Fibroblast of pulmonary artery (primary cell): ENCODE results near the gene IL17RD.

Source experiments
- DNase-seq: peaks from one replicate; pipeline ENCODE4 v3.0.0-alpha.2; 2010; ENCODE audit warnings: low read depth
- H3K4me3 ChIP-seq: replicated peaks from 2 replicates; pipeline ENCODE4 v1.5.1; 2011; ENCODE audit warnings: low read depth, mild to moderate bottlenecking, control low read depth, low read length, moderate library complexity
- CTCF ChIP-seq: IDR thresholded peaks from 2 replicates; pipeline ENCODE4 v1.5.1; 2011; ENCODE audit warnings: mild to moderate bottlenecking, control low read depth, low read length, inconsistent platforms; ENCODE audit errors: missing control alignments

The IL17RD gene

DNA sequence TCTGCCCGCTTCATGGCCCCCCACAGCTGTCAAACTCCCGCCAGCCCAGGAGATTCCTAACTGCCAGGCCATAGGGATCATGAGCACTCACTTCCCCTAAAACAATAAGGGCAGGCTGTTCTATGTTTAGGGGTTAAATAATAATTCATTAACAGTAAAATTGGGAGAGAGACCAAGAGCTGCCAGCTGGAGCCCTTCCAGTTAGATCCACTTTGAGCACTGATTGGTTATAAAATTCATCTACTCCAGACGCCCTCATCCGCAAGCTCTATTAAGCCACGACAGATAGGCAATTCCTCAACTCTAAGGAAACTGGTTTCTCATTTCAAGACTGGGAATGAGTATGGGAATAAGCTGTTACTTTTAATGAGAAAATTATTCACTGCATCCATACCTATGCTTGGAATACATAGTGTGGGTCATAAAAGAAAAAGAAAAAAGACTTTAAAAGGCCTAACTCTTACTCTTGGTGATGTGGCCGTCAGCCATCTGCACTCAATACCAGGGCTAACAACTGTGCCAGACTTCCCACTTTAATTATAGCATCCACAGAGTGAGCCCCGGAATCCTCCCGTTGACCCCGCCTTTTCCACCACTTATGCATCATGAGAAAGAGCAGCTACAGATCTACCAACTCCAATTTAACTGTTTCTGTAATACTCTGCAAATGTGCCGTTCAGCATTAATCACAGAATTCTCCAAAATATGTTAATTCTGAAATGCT lies 44.5 kb downstream of the IL17RD start:
- no peak for DNase-seq
- no peak for TF ChIP-seq CTCF

DNA sequence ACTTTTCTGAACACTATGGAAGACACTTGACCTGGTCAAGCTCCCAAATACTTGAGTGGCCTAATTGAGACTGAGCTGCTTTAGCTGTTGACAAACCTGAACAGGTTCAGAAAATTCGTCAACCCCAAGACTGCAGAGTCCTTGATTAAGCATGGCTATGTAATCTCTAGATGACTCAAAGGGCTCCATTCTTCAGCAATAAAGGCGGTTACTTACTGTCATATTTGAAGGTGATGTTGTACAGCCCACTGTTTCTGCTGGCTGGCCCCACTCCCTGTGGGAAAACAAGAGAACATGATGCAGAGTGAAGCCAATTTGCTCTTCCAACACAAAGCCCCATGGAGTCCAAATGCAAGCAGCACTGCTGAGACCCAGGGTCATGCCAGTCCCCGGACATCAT lies 45.1 kb downstream of the IL17RD start:
- TF ChIP-seq CTCF, result no peak
- DNase-seq, result peak; percentile 49

More for the DNA sequence above, 44.5 kb downstream of the IL17RD start:
- H3K4me3 ChIP-seq, result no peak overlapping the region

DNA sequence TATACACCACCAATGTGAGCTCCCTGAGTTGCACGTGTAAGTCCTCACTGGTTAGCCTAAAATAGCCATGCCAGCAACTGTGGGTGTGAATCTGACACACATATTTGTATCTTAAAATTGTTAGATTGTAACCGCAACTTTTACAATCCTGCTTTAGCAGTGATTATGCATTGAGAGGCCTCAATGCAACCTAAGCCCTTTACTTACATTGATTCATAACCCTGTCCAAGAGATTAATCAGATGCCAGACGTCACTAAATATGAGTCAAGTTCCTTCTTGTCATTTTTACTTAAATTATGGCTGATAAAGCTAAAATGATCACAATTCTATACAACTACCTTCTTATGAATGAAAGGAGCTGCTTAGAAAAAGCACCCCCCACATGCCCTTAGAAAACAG lies 46.9 kb downstream of the IL17RD start:
- no peak for TF ChIP-seq CTCF
- no peak overlapping the region for H3K4me3 ChIP-seq
- DNase-seq, result no peak

More for the DNA sequence above, 45.1 kb downstream of the IL17RD start:
- no peak overlapping the region for H3K4me3 ChIP-seq

GRCh38 chr3:57116501-57116900 lies 48.7 kb downstream of the IL17RD start:
- no peak for TF ChIP-seq CTCF
- no peak for DNase-seq
- no peak overlapping the region for H3K4me3 ChIP-seq

DNA sequence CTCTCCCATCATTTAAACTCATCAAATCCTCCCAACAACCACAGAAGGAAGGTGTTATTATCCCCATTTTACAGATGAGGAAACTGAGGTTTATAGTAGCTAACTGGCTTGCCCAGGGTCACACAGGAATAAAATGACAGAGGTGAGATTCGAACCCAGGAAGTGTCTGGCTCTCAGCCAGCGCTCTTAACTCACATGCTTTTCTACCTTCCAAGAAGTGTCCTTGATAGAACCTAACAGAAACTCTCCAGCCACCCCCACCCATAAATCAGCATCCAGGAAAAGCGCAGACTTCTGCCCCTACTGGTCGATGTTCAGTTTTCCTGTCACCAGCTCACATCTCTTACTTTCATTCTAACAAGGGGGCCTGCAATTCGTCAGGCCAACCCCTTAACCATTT lies 52.9 kb downstream of the IL17RD start:
- H3K4me3 ChIP-seq, result no peak overlapping the region
- TF ChIP-seq CTCF, result peak; percentile 36
- DNase-seq, result peak; percentile 10

DNA sequence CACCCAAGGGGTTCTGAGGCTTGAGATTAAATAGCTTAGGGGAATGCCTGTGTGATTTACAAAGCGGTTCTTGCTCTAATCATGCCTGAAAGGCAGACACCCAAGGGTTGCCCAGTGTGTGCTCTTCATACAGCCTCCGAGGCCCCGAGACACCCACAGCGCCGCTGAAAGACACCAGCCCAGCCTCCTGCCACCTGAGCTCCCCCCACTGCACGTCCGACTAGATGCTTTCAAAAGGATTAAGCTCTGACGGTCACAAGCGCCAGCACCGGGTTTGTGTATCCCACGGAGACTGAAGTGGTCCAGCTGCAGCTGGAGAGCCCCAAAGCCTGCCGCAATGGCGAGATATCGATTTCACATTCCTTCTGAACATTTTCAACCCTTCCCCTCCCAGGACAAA lies 54.4 kb downstream of the IL17RD start:
- no peak for DNase-seq
- no peak for TF ChIP-seq CTCF
- H3K4me3 ChIP-seq, result no peak overlapping the region

DNA sequence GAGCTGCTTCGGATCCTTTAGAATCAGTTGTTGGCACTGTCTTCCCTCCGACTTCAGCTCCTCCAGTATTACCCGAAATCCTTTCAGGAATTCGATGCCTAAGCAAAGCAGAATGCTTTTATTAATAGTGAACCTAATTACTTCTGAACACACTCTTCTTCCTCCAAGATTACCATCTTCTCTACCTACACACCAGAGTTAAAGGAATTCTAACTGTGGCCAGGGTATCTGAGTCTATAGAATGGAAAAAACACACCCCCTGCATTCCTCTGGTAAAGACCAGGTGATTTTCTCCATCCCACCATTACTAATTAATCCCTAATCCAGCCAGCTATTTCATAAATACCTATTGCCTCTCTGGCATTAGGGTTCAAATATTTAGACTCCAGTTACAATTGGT lies 54.9 kb downstream of the IL17RD start:
- no peak overlapping the region for H3K4me3 ChIP-seq
- TF ChIP-seq CTCF, result no peak
- no peak for DNase-seq
